ENCODE results near the gene ZNF592.

ZNF592 gene

GRCh38 chr15:84748274-84749110 is at the start of gene ZNF592:
Gene ZNF592 (plus strand): TSS chr15:84748592. CDS start chr15:84782676, 34,084 bp downstream.
- DNase-seq = peak; percentile 83

DNA sequence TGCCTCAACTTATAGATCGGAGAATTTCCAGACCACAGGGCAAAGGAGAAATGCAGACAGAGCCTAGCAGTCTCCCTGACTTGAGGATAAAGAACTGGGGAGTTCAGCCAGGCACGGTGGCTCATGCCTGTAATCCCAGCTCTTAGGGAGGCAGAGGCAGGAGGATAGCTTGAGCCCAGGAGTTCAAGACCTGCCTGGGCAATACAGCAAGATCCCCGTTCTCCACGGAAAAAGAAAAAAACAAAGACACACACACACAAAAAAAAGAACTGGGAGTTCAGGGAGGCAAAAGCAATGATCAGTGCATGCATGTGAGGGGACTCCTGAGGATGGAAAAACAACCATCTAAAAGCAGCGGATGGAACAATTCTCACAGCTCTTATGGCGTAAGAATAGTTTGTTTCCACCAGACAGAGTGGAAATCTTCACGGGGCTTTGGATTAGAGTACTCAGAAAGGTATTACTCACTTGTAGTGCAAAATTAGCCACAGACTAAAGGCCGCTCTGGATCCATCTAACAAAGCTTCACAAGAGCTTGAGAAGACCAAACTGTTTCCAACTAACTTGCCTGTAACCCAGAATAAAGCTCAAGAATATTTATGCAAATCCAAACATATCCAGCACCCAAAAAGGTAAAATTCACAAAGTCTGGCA is 48.7 kb upstream of the ZNF592 start:
- DNase-seq = no peak

DNA sequence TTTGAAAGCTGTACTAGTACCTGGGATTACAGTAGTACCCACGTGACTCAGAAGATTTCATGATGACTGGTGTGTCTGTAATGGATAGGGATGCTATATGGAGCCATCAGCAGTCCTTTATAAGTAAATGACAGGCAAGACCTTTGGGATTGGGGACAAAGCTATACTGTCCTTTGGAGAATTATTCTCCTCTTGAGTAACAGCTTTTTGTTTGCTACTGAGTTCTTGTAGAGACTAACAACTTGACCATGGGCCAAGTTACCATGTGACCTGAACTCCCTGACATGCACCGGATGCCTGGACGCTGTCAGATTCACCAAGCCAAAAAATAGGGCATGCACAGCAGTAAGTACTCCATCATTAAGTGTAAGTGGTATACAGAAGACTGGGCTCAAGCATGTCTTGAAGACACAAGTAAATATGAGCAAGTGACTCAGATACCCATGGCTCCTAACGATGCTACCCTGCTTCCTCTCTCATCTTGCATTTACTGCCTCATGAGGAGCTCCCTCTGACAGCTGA is 45.4 kb upstream of the ZNF592 start:
- DNase-seq = no peak

GRCh38 chr15:84703808-84704207 is 44.6 kb upstream of the ZNF592 start:
- no peak for DNase-seq

GRCh38 chr15:84714372-84714771 is 34.0 kb upstream of the ZNF592 start:
- DNase-seq = no peak

DNA sequence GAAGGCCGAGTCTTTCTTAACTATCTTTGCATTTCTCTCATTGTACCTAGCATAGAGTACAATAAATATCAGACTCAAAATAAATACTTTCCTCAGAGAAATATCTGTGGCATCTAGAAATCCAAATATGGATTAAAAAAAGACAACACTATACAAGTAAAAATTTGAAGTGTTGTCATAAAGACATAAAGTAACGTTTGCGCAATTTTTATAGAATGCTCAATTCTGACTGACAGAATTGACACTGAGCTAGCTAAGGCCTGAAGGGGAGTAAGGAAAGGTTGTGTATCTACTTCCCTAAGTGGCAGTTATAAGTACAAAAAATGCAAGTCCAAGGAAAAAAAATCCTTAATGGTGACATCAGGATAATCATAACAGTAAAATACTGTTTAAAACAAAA is 33.6 kb upstream of the ZNF592 start:
- DNase-seq = no peak

DNA sequence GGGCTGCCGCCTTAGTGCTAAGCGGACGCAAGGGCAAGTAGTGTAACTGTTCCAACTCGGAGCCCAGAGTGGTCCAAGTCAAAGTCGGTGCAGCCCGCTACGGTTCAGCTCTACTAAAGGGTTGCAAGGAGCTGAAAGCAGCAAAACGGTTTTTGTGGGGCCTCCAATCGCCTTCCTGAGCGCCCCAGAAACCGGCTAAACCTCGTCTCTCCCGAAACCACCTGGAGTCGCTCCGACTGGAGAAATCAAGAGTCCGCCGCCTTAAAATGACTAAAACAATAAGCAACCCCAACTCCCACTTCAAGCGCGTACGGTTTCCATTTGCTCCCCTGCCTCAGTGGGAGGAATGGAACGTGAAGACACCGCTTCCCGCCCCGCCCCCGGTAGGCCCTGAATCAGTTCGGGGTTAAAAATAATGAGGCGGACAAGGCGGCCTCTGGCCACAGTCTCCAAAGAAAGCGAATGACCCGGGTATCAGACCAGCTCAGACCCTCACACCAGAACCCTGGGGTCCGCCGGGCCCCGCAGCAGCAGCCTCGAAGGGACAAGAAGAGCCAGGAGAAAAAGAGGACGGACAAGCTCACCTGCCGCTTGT is 32.9 kb upstream of the ZNF592 start:
- peak; percentile 73 for DNase-seq

DNA sequence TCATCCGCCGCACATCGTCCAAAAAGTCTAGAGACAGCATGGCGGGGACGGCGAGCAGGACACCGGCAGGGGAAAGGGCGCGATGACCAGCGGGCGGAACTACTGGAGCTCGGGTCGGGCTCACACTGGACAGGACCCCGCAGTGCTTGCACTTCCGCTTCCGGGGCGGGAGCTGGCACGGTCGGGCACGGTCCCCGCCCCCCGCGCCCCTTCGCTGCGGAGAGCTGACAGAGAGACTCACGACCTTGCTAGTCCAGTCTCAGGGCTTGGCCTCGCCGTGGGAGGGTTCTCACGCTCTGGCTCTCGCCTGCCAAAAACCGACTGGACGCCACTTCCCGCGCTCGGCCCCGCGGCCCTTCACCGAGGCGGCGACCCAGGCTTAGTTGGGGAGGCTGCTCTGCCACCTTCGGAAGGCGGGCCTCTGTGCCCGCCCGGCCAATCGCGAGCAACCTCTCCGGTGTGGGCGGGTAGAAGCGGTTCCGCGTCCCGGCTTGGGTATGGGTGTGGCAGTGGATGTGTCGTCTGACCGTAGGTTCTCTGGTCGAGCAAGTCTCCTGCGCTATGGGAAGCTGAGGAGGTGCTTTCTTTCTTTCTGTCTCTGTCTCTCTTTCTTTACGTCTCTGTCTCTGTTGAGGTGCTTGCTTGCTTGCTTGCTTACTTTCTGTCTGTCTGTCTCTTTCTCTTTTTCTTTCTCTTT is 32.2 kb upstream of the ZNF592 start, which contains the start of gene SEC11A:
TSS of gene SEC11A (minus strand) at position 104 of the 697 bp plus-strand sequence. CDS start at position 40, 64 bp downstream.
- DNase-seq = peak; percentile 94

GRCh38 chr15:84721371-84721770 is 27.0 kb upstream of the ZNF592 start:
- DNase-seq = no peak

DNA sequence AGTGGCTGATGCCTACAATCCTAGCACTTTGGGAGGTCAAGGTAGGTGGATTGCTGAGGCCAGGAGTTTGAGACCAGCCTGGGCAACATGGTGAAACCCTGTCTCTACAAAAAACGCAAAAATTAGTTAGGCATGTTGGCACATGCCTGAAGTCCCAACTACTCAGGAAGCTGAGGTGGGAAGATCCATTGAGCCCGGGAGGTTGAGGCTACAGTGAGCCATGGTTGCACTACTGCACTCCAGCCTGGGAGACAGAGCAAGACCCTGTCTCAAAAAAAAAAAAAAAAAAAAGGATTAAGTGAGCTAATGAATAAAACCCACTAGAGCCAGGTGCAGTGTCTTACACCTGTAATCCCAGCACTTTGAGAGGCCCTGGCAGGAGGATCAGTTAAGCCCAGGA is 25.8 kb upstream of the ZNF592 start:
- DNase-seq = no peak

GRCh38 chr15:84725001-84725491 is 23.3 kb upstream of the ZNF592 start:
- DNase-seq = no peak

- DNase-seq = no peak
Observed at GRCh38 chr15:84727429-84727828, 21.0 kb upstream of the ZNF592 start.

DNA sequence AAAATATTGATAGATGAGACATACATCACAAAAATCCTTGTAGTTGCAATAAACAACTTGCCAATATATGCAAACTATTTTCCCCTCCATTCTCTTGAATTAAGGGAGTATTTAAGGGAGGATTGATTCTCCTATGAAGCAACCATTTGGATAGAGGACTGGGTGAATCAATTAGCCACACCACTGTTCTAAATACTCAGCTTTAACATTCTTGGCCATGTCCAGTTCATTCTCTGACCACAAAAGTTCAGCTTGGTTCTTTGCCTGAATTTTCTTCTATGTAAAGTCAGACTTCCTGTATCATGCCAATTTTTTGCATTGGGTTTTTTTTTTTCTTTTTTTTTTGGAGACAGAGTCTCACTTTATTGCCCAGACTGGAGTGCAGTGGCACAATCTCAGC is 16.6 kb upstream of the ZNF592 start:
- no peak for DNase-seq

DNA sequence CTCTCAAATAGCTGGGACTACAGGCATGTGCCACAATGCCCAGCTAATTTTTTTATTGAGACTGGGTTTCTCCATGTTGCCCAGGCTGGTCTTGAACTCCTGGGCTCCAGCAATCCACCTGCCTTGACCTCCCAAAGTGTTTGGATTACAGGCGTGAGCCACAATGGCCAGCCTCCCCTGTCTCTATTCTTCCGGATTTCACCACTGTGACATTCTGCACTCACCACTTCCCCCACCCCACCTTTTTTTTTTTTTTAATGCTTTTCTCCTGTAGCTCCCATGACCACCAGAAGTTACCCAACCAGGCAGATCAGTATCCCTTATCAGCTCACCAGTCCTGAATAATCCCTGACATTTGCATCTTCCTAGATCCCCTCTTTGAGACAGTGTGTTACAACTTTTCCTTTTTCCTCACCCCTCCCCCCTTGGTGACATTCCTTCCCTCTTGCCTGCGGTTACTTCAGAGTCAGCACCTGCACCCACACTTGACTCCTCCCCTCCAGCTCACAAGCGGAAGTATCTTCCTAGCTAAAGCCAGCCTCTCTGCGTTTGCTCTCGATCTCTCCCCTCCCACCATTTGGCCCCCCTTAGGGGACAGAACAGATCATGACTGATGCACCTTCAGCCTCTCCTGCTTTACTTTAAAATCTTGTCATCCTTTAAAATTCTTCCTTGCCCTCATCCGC is 13.5 kb upstream of the ZNF592 start:
- DNase-seq = peak; percentile 81

GRCh38 chr15:84735480-84736061 is 12.8 kb upstream of the ZNF592 start:
- DNase-seq = peak; percentile 58

- peak; percentile 72 for DNase-seq
Observed at GRCh38 chr15:84736375-84736774, 12.0 kb upstream of the ZNF592 start.

DNA sequence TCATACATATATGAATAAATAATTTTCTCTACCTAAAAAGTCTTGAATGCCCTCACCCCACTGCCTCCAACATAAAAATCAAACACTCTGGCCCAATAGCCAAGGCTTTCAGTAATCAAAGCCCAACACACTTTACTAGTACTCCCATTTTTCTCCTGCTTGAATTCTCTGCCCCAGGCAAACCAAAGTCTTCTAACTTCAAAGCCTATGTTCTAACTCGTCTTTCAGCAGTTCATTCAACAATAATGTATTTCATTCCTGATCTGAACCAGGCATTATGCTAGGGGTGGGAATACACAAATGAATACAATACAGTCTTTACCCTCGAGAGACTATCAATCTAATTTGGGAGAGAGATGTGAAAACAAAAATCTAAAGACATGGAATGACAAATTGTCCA is 11.4 kb upstream of the ZNF592 start:
- no peak for DNase-seq

DNA sequence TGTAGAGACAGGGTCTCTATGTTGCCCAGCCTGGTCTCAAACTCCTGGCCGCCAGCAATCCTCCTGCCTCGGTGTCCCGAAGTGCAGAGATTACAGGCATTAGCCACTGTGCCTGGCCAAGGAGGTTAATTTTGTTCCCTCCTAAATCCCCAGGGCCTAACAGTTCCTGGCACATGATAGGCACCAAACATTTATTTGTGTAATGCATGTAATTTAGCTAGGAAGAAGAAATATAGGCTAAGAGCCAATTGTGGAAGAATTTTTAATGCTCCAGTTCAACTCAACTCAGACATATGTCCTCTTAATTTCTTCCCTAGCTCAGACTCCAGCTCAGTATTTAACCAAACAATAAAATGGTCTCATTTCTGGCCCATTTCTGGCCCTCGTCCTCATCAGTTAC is 7.7 kb upstream of the ZNF592 start:
- DNase-seq = no peak

- DNase-seq = no peak
Observed at GRCh38 chr15:84741121-84741520, 7.3 kb upstream of the ZNF592 start.

GRCh38 chr15:84747416-84748273 is 747 bp upstream of the ZNF592 start:
- peak; percentile 78 for DNase-seq
